HL-60/S4 treated with retinoic acid at 250 ng/mL for 4 days and 3 days (cell line): ENCODE measurements around the gene DCTN5.

Experiments used
- in situ Hi-C: fragments of 300-500 bp; cut with MboI; formaldehyde crosslinking; loops from 2 replicates; pipeline ENCODE4 v1.7.0; 2022; ENCODE audit warnings: low sequenced_read_pairs

Gene DCTN5

GRCh38 chr16:23724096-23724784 lies 83.0 kb downstream of the DCTN5 start:
- in situ Hi-C loops: no loop called here

- in situ Hi-C loops: loop anchor here (25.0 kb wide), 2 partner anchors 538 to 788 kb away; partner anchors contain the start of gene CACNG3
These were observed 83.5 kb downstream of the DCTN5 start for GRCh38 chr16:23724785-23725131.

GRCh38 chr16:23726710-23727109 lies 85.4 kb downstream of the DCTN5 start:
- in situ Hi-C loops: loop anchor here (25.0 kb wide), 2 partner anchors 536 to 786 kb away; partner anchors contain the start of gene CACNG3
